GM18498 (cell line): Measurements from ENCODE around the gene TP53.

Experiments
- ATAC-seq: cut with Tn5 transposase; IDR thresholded peaks from one replicate; pipeline ENCODE4 v1.9.1; 2021; ENCODE audit warnings: mild to moderate bottlenecking, moderate library complexity; ENCODE audit not compliant: unreplicated experiment

TP53 gene

DNA sequence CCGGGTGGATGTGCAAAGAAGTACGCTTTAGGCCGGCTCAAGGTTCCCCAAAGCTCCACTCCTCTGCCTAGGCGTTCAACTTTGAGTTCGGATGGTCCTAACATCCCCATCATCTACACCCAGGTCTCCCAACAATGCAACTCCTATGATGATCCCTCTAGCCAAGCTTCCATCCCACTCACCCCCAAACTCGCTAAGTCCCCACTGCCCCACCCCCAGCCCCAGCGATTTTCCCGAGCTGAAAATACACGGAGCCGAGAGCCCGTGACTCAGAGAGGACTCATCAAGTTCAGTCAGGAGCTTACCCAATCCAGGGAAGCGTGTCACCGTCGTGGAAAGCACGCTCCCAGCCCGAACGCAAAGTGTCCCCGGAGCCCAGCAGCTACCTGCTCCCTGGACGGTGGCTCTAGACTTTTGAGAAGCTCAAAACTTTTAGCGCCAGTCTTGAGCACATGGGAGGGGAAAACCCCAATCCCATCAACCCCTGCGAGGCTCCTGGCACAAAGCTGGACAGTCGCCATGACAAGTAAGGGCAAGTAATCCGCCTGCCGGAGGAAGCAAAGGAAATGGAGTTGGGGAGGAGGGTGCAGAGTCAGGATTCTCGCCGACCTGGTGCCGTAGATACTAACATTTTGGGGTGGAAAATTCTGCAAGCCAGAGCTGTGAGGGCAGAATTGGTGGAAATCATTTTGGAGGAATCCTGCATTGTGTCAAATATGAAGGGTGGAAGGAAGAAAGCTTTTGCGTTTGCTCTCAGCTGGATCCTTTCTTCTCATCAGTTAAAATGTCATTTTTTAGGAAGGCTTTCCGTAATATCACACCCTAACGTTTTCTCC is at the start of gene TP53:
Gene TP53, minus strand, starts transcription at position 419 of the 836 bp plus-strand sequence. CDS start 10,896 bp downstream, outside the sequence.
- ATAC-seq = no peak

- no peak for ATAC-seq
These were observed 45.8 kb upstream of the TP53 start for GRCh38 chr17:7732981-7733539.

DNA sequence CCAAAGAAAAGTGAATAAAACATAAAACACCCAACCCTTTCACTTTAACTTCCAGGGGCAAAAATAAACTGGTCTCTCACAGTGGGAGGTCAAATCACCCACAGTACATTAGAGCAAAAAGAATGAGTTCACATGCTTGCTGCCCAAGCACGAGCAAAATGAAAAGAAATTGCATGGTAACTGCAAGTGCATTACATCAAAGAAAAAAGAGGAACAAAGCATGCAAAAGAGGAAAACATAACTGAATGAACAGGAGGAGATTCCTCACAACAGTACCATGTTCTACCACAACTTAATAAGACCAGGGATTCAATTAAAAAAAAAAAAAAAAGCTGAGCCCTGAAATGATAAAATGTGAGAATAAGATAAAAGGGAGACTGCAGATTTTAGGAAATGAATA is 42.5 kb upstream of the TP53 start:
- no peak for ATAC-seq

GRCh38 chr17:7727886-7728285 is 40.6 kb upstream of the TP53 start:
- no peak for ATAC-seq

DNA sequence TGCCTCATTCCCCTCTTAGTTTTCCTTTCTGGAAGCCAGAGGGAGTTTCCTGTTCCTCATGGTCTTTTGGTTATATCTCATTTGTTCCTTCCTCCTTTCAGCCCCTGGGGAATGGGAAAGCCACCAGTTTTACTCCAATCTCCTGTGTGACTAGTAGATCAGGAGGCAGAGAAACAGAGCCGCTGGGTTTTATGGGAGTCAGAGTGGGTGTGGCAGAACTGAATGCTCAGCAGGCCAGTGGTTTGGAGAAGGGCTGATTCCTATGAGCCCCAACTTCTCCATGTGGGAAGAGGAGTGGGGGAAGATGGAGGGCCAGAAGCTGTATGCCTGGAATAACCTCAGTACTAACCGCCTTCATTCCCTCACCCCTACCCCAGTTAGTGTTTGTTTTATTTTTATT is 34.3 kb upstream of the TP53 start:
- no peak for ATAC-seq

GRCh38 chr17:7720125-7720524 is 32.8 kb upstream of the TP53 start:
- no peak for ATAC-seq

- ATAC-seq = no peak
These were observed 32.4 kb upstream of the TP53 start for GRCh38 chr17:7719661-7720060.

GRCh38 chr17:7717756-7718350 is 30.6 kb upstream of the TP53 start:
- no peak for ATAC-seq

GRCh38 chr17:7716901-7717755 is 29.8 kb upstream of the TP53 start, which contains the start of gene DNAH2:
Gene DNAH2, plus strand, starts transcription at chr17:7717744. Its CDS starts 1,991 bp downstream, at chr17:7719735.
- ATAC-seq = no peak

DNA sequence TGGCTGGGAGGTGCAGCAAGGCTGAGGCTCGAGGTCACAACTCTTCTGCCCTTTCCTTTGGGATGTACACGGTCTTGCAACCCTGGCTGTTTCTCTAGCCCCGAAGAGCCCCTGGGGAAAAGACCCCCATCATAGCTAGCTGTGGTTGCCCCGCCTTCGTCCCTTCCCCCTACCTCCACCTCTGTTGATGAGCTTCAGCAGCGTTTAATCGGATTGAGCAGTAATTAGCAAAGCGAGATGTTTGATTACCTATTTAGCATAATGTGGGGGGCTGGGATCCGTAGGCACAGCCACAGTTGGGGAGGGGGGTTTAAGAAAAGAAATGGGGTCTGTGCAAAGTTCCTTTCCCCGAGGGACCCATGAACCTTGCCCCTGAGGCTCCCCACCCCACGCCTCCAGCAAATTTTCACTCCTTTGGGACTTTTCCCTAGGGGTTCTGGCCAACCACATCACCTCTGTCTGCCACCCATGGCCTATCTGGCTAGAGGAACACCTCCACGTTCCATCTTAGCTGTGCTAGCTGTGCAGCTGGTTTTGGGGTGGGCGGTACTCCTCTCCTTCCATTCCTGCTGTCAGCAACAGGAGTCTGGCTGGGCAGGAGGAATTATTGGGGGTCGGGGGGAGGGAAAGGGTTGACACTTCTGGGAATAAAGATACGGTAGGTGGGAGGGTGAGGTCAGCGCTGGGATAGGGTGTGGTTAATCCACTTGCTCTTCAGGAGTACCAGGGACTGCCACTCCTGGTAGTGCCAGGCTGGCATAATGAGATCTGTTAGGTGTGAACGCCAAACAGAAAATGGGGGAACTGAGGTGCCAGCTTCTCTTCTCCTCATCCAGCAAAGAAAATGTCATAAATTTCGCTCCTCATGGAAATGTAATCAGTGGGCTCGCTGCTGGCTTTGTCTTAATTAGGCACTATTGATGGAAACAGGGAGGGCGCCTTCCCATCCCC is 28.9 kb upstream of the TP53 start:
- ATAC-seq = no peak

DNA sequence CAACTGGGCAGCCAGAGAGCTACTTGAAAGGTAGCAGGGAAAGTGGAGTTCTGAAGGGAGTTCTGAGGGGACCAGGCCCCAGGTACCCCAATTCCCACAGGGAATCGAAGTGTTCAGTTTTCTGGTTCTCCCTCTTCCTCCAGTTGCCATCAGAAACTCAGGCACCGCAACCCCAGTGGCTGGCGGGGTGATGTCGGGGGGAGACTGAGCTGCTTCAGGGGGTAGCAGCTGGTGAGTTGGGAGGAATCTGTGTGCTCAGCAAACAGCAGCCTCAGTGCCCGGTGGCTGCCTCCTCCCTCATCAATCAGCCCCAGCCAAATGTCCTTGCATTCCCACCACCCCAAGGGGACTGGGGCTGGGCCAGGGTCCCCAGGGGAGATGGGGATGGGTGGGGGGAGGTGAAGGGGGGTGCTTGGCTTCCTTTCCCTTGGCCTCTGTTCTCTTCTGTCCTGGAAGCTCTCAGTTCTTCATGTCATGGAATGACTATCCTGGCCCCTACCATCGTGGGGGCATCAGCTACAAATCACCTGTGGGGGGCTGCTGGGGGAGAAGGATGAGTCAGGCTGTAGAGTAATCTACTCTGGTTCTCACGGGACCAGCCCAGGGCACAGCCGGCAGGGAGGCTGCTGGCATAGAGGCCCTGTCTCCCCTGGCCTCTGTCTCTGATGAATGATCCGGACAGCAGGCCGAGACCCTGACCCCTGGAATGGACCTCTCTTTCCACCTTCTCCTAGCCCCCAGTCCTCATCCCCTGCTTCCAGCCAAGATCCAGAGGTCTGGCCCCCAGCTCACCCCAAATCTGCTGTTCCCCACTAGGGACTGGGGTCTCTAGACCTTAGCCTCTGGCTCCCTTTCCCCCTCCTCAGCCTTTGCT is 27.7 kb upstream of the TP53 start:
- ATAC-seq = no peak

GRCh38 chr17:7713782-7714181 is 26.5 kb upstream of the TP53 start:
- no peak for ATAC-seq

GRCh38 chr17:7712111-7712771 is 25.0 kb upstream of the TP53 start:
- no peak for ATAC-seq

GRCh38 chr17:7711051-7711755 is 23.9 kb upstream of the TP53 start:
- ATAC-seq = no peak

DNA sequence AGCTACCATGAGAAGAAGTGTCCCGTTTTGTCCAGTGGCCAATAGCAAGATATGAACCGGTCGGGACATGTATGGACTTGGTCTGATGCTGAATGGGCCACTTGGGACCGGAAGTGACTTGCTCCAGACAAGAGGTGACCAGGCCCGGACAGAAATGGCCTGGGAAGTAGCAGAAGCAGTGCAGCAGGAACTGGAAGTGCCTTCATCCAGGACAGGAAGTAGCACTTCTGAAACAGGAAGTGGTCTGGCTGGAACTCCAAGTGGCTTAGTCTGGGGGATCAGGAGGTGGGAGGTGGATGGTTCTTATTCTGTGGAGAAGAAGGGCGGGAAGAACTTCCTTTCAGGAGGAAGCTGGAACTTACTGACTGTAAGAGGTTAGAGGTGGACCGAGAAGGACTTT is 23.0 kb upstream of the TP53 start:
- ATAC-seq = no peak

- ATAC-seq = no peak
These were observed 21.7 kb upstream of the TP53 start for GRCh38 chr17:7709031-7709430.

DNA sequence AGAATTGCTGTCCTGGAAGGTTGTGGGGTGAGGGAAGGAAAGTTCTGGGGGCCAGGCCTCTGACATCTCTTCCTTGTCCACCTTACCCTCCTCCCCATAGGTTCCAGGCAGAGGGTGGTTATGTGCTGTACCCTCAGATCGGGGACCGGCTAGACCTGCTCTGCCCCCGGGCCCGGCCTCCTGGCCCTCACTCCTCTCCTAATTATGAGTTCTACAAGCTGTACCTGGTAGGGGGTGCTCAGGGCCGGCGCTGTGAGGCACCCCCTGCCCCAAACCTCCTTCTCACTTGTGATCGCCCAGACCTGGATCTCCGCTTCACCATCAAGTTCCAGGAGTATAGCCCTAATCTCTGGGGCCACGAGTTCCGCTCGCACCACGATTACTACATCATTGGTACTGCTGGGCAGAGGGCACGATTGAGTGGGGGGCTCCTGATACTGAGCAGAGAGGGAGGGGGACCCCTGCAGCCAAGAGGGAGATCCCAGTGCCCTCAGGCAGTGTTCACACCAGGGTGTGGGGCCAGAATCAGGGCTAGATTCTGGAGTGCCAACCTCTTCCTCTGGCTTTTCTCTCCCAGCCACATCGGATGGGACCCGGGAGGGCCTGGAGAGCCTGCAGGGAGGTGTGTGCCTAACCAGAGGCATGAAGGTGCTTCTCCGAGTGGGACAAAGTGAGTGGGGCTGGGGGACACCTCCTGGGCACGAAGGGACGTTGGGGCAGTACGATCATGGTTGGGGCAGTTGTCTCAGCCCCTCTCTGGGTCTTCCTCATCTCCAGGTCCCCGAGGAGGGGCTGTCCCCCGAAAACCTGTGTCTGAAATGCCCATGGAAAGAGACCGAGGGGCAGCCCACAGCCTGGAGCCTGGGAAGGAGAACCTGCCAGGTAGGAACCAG is 20.8 kb upstream of the TP53 start:
- no peak for ATAC-seq
